GM12864 (cell line): ENCODE results near the gene ZNF735.
"Not testable (repeated sequence)": the region's sequence is repeated elsewhere in the genome, so short reads cannot be mapped to it uniquely, and the experiment has no call there.

Experiments
- DNase-seq: peaks from one replicate; pipeline ENCODE4 v3.0.0-alpha.2; 2011; ENCODE audit warnings: low read depth
- H3K4me3 ChIP-seq: 2 replicates; pipeline ENCODE4 v1.5.1; 2011; ENCODE audit warnings: mild to moderate bottlenecking, low read depth, low read length, control low read depth
- CTCF ChIP-seq: IDR thresholded peaks from 2 replicates; pipeline ENCODE4 v1.5.1; 2011; ENCODE audit warnings: low read depth, mild to moderate bottlenecking, moderate library complexity, low read length, control low read depth, inconsistent platforms; ENCODE audit errors: missing control alignments

Gene ZNF735

GRCh38 chr7:64183126-64183742 is 23.8 kb upstream of the ZNF735 start:
- no peak for DNase-seq
- TF ChIP-seq CTCF: peak; percentile 57
- no peak overlapping the region for H3K4me3 ChIP-seq

- H3K4me3 ChIP-seq: no peak overlapping the region
- no peak for TF ChIP-seq CTCF
- no peak for DNase-seq
Measured at GRCh38 chr7:64183827-64184372, 23.1 kb upstream of the ZNF735 start.

GRCh38 chr7:64184376-64184775 is 22.6 kb upstream of the ZNF735 start:
- H3K4me3 ChIP-seq: no peak overlapping the region
- TF ChIP-seq CTCF: no peak
- DNase-seq: no peak

GRCh38 chr7:64187408-64187807 is 19.6 kb upstream of the ZNF735 start:
- DNase-seq: no peak
- TF ChIP-seq CTCF: no peak
- no peak overlapping the region for H3K4me3 ChIP-seq

- H3K4me3 ChIP-seq: no peak overlapping the region
- no peak for TF ChIP-seq CTCF
- DNase-seq: no peak
Measured at GRCh38 chr7:64192148-64192704, 14.8 kb upstream of the ZNF735 start.

- no peak overlapping the region for H3K4me3 ChIP-seq
- no peak for TF ChIP-seq CTCF
- no peak for DNase-seq
Measured at GRCh38 chr7:64192775-64193174, 14.2 kb upstream of the ZNF735 start.

- H3K4me3 ChIP-seq, DNase-seq: not testable (repeated sequence)
Measured at GRCh38 chr7:64219710-64220298, 12.8 kb downstream of the ZNF735 start.
